Activated B cell treated with CpG ODN at 0.5 μM for 24 hours (primary cell): Measurements from ENCODE around the gene TEAD1. TPM values are rescaled to one million over a fixed set of nuclear protein-coding genes. Genes with fewer than 3 reads are reported as not detected.
A peak's percentile ranks its signal among the peaks of the same experiment; 100 is the strongest.

ENCODE experiments used
- ATAC-seq: fragments of 200-7000 bp; cut with Tn5 transposase; one replicate; pipeline ENCODE4 v1.10.0; 2021; ENCODE audit warnings: low read depth, mild to moderate bottlenecking, moderate library complexity
- CTCF ChIA-PET: fragments of 350-600 bp; sonication (Branson Sonifier 250); formaldehyde crosslinking; loops from one replicate; lab custom pipeline; 2021; ENCODE audit warnings: antibody characterized with exemption; lab: Charles Lee
- POLR2A ChIA-PET: fragments of 350-600 bp; sonication (Branson Sonifier 250); formaldehyde crosslinking; loops from one replicate; lab custom pipeline; 2021; ENCODE audit warnings: antibody characterized with exemption; lab: Charles Lee
- DNase-seq: peaks from one replicate; pipeline ENCODE4 v3.0.0; 2022
- H3K27ac Mint-ChIP-seq: one replicate; pipeline ENCODE4 v1.8.0; 2020; ENCODE audit warnings: mixed read lengths
- H3K27me3 Mint-ChIP-seq: one replicate; pipeline ENCODE4 v1.8.0; 2021; ENCODE audit warnings: mixed read lengths
- H3K36me3 Mint-ChIP-seq: one replicate; pipeline ENCODE4 v1.8.0; 2021; ENCODE audit warnings: low read depth, mixed read lengths
- H3K4me1 Mint-ChIP-seq: one replicate; pipeline ENCODE4 v1.8.0; 2021; ENCODE audit warnings: mixed read lengths
- H3K4me3 Mint-ChIP-seq: one replicate; pipeline ENCODE4 v1.8.0; 2020; ENCODE audit warnings: mild to moderate bottlenecking, mixed read lengths
- H3K9me3 Mint-ChIP-seq: one replicate; pipeline ENCODE4 v1.8.0; 2020; ENCODE audit warnings: mixed read lengths
- CTCF ChIP-seq: fragments of 200-600 bp; IDR thresholded peaks from one replicate; pipeline ENCODE4 v1.8.0; 2022; ENCODE audit warnings: antibody characterized with exemption, mild to moderate bottlenecking
- intact Hi-C: fragments of 100-400 bp; cut with micrococcal nuclease; formaldehyde crosslinking; loops from one replicate; pipeline ENCODE4 v1.15.1; 2024
- total RNA-seq: library from RNA; stranded (reverse); gene quantifications from 2 replicates; pipeline ENCODE4 v1.2.3, GENCODE V29; 2022

TEAD1 gene
- 0.07 and 0.12 TPM in 2 replicates for total RNA-seq

DNA sequence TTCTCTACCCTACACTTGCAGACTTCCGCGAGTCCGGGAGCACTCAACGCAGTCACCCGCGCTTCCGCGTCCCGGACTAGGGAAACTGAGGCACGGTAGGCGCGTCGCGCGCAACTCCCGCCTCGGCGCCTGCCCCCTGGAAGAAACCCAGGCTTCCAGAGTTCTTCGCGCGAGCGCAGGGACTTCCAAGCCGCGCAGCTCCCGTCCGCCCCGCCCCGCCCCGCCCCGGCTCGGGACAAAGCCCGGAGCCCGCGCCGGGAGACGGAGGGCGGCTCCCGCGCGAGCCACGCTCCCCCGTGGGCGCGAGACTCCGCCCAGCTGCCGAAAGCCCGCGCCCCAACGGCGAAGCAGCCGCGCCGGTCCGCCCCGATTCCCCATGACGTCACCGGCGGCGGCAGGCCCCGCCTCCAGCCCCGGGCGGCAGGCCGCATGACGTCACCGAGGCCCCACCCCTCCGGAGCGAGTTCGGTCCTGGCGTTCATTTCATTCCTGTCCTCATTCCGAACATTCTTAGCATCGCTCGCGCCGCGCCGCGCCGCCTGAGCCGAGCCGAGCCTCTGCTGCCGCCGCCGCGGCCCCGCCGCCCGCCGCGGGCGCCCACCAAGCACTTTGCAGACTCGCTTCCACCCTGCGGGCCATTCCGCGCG, at the start of gene TEAD1:
Gene TEAD1, plus strand, starts transcription at position 498 of the 647 bp plus-strand sequence.
- Mint-ChIP-seq H3K36me3 (no peaks in the 10 kb centered on the region), H3K4me1 (peaks cover 15% of the 10 kb centered on the region), H3K27ac (no peak within 1 kb of the TSS), H3K27me3 (peaks cover 62% of the 10 kb centered on the region), H3K9me3 (peaks cover 2% of the 10 kb centered on the region), H3K4me3 (peak within 1 kb of the TSS; percentile 75)
- DNase-seq (peak; percentile 65), ATAC-seq (peak; percentile 83)
- CTCF ChIA-PET, result no interaction called here
- no peak for TF ChIP-seq CTCF
- POLR2A ChIA-PET, result no interaction called here
- intact Hi-C loops, result loop anchor here (5.0 kb wide), 1 partner anchor 603 kb away; the partner anchor contains the start of gene BMAL1

DNA sequence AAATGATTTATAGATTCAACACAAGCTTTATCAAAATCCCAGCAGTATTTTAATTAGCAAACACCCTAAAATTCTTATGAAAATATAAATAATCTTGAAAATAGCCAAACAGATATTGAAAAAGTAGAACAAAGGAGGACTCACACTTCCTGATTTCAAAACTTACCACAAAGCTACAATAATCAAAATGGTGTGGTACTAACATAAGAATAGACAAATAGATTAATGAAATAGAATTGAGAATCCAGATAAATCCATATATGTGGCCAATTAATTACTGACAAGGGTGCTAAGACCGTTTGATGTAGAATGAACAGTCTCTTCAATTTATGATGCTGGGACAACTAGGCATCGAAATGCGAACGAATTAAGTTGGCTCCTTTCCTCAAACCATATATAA, 49.6 kb upstream of the TEAD1 start:
- H3K27ac Mint-ChIP-seq, result no peak overlapping the region
- ATAC-seq (no peak), DNase-seq (no peak)
- intact Hi-C loops, result no loop called here
- no peaks in the 10 kb centered on the region for H3K27me3 Mint-ChIP-seq
- no peaks in the 10 kb centered on the region for H3K4me1 Mint-ChIP-seq
- ChIA-PET POLR2A (no interaction called here), CTCF (no interaction called here)
- H3K36me3 Mint-ChIP-seq, result no peaks in the 10 kb centered on the region
- H3K4me3 Mint-ChIP-seq, result no peak overlapping the region
- TF ChIP-seq CTCF, result no peak
- H3K9me3 Mint-ChIP-seq, result peaks cover 17% of the 10 kb centered on the region

DNA sequence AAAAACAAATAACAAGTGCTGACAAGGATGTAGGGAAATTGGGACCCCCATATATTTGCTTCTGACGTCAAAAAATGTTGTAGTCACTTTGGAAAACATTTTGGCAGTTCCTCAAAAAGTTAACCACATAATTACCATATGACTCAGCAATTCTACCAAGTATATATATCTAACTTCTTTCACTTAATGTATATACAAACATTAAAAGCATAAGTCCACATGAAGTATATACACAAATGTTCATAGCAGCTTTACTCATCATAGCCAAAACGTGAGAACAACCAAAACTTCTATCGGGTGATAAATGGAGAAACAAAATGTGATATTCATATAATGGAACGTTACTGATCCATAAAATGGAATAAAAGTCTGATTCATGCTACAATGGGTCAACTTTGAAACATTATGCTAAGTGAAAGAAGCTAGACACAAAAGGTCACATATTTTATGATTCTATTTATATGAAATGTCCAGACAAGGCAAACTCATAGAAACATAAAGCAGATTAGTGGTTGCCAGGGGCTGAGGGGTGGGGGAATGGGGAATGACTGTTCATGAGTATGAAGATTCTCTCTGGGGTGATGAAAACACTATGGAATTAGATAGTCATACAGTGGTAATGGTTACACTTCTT, 48.7 kb upstream of the TEAD1 start:
- CTCF ChIA-PET, result no interaction called here
- DNase-seq, result no peak
- Mint-ChIP-seq H3K27ac (no peak overlapping the region), H3K36me3 (no peaks in the 10 kb centered on the region), H3K4me1 (no peaks in the 10 kb centered on the region), H3K27me3 (no peaks in the 10 kb centered on the region), H3K4me3 (no peak overlapping the region), H3K9me3 (peaks cover 17% of the 10 kb centered on the region)
- intact Hi-C loops, result no loop called here
- no peak for ATAC-seq
- no peak for TF ChIP-seq CTCF
- POLR2A ChIA-PET, result no interaction called here

DNA sequence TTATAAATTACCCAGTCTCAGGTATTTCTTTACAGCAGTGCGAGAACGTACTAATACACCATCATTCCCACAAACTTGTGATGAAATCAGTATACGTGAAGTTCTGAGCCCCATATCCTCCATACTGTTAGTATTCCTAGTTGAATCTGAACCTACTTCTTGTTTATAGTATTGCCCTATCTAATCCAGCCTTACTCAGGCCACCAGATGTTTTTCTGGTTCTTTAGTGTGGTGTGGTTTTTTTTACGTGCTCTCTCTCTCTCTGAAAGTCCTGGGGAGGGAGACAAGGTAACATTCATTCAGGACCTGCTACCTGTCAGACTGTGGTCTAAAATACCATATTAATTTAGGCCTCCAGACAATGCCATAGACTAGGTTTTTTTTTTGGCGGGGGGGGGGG, 47.6 kb upstream of the TEAD1 start:
- no peak for DNase-seq
- no peaks in the 10 kb centered on the region for H3K36me3 Mint-ChIP-seq
- no peak overlapping the region for H3K4me3 Mint-ChIP-seq
- no peak for TF ChIP-seq CTCF
- ATAC-seq, result no peak
- H3K4me1 Mint-ChIP-seq, result no peaks in the 10 kb centered on the region
- H3K27me3 Mint-ChIP-seq, result no peaks in the 10 kb centered on the region
- POLR2A ChIA-PET, result no interaction called here
- CTCF ChIA-PET, result no interaction called here
- H3K9me3 Mint-ChIP-seq, result peaks cover 17% of the 10 kb centered on the region
- intact Hi-C loops, result no loop called here
- no peak overlapping the region for H3K27ac Mint-ChIP-seq

- no peak overlapping the region for H3K27ac Mint-ChIP-seq
- no peaks in the 10 kb centered on the region for H3K4me1 Mint-ChIP-seq
- ChIA-PET CTCF (no interaction called here), POLR2A (no interaction called here)
- ATAC-seq, result no peak
- no peak overlapping the region for H3K4me3 Mint-ChIP-seq
- TF ChIP-seq CTCF, result no peak
- no peaks in the 10 kb centered on the region for H3K27me3 Mint-ChIP-seq
- DNase-seq, result no peak
- no peaks in the 10 kb centered on the region for H3K36me3 Mint-ChIP-seq
- peaks cover 15% of the 10 kb centered on the region for H3K9me3 Mint-ChIP-seq
- intact Hi-C loops, result no loop called here
These were observed 45.9 kb upstream of the TEAD1 start for GRCh38 chr11:12628314-12628713.
